Stomach (tissue), 9 donors: ENCODE measurements around the gene ERRFI1. TPM values are rescaled to one million over a fixed set of nuclear protein-coding genes. Genes with fewer than 3 reads are reported as not detected.

Source experiments
- DNase-seq, 2 donors: peaks; one replicate each; pipeline versions ENCODE4 v3.0.0 to v3.0.0-alpha.2; 2013 to 2019
- H3K27ac ChIP-seq, 5 donors: fragments of 200-600 bp in 4 of 5; sonication (generic) in 4 of 5; one replicate each; pipeline ENCODE4 v1.5.1; 2013 to 2019; ENCODE audit warnings: mild to moderate bottlenecking in 1 of 5, moderate library complexity in 1 of 5
- H3K27me3 ChIP-seq, 3 donors: fragments of 200-600 bp; sonication (generic); one replicate each; pipeline ENCODE4 v1.5.1; 2017 to 2019; ENCODE audit warnings: mixed run types in 1 of 3
- H3K36me3 ChIP-seq, 4 donors: fragments of 200-600 bp; sonication (generic); 1 replicate in 3 of 4; 2 replicates in 1 of 4; pipeline ENCODE4 v1.5.1; 2016 to 2019
- H3K4me1 ChIP-seq, 4 donors: fragments of 200-600 bp; sonication (generic); one replicate each; pipeline ENCODE4 v1.5.1; 2016 to 2019
- H3K4me3 ChIP-seq, 4 donors: fragments of 200-600 bp; sonication (generic) in 3 of 4; one replicate each; pipeline ENCODE4 v1.5.1; 2016 to 2019; ENCODE audit warnings: mild to moderate bottlenecking in 1 of 4
- H3K9me3 ChIP-seq, 4 donors: fragments of 200-600 bp; sonication (generic); one replicate each; pipeline ENCODE4 v1.5.1; 2016 to 2019
- CTCF ChIP-seq, 7 experiments: fragments of 450-650 bp in 4 of 7; fragments of 200-600 bp in 3 of 7; sonication (generic) in 3 of 7; IDR thresholded peaks; one replicate each; pipeline ENCODE4 v1.5.1; 2016 to 2019; ENCODE audit warnings: antibody characterized with exemption in 7 of 7, control low read depth in 2 of 7, mild to moderate bottlenecking in 1 of 7
- EP300 ChIP-seq: sonication (generic); formaldehyde crosslinking; IDR thresholded peaks from one replicate; pipeline ENCODE4 v1.6.1; 2017; ENCODE audit warnings: antibody characterized with exemption
- POLR2A ChIP-seq, 4 donors: fragments of 450-650 bp; IDR thresholded peaks; one replicate each; pipeline ENCODE4 v1.6.1; 2016; ENCODE audit warnings: antibody characterized with exemption in 4 of 4, control low read depth in 2 of 4, mild to moderate bottlenecking in 1 of 4, moderate library complexity in 1 of 4
- POLR2AphosphoS5 ChIP-seq, 3 donors: sonication (generic); formaldehyde crosslinking; IDR thresholded peaks; one replicate each; pipeline ENCODE4 v1.6.1; 2016; ENCODE audit warnings: antibody characterized with exemption in 3 of 3
- WGBS, 5 donors: extraction: QIAGEN DNeasy Blood & Tissue Kit in 3 of 5; methylation state at CpG; one replicate each; pipeline versions ENCODE4 v1.1.5 to v1.1.7; 2013 to 2018; 5-methylcytosine and 5-hydroxymethylcytosine counted together
- intact Hi-C: fragments of 100-400 bp; cut with DNase I; formaldehyde crosslinking; loops from one replicate; pipeline ENCODE4 v1.15.1; 2023; ENCODE audit warnings: low total_unique reads
- polyA plus RNA-seq, 3 donors: library from polyadenylated mRNA; stranded (reverse); fragments of 200-250 nt; gene quantifications; one replicate each; pipeline ENCODE4 v1.2.3, GENCODE V29; 2013
- total RNA-seq, 5 donors: library from RNA; depleted of rRNA; stranded (reverse); fragments of >200 nt; gene quantifications; one replicate each; pipeline versions ENCODE4 v1.1.0 to v1.2.3, GENCODE V29; 2014 to 2016
- donor health status: healthy with polysubstance abuse.
- donor health status: Bipolar disorder and iron deficiency.
- donor health status: healthy.

ERRFI1 gene
- total and polyA plus RNA-seq, 8 donors = 3.5 to 201 (median 58.5) TPM

DNA sequence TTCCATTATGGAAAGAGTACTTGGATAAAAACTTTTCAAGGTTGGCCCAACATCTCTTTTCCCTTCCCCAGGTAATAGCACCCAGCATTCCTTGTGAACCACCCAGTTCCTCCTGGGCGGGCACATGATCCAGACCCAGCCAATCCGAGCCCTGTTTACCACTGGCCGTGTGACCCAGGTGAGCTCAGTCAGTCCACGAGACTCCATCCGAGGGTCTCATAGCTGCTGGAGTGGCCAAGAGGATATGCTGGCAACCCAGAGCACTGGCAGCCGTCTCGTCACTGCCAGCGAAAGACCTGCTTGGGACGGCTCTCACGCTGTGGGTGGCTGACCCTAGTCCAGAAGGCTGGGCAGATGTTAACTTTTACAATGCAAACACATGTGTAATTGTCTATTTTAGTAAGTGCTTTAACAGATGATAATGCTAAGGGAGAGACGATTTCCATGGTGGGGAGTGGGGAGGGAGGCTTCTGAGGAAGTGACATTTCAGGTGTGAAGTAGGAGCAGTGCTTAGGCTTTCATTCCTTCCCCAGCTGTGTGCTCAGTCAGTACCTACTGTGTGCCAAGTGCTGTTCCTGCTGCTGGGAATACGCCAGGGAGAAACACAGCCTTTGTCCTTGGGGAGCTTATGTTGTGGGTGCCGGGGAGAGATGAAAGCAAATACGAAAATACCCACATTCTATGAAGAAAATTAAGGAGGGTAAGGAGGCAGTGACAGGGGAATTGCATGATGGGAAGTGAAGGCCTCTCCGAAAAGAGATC, 40.1 kb downstream of the ERRFI1 start:
- Histone ChIP-seq H3K4me1 (peaks cover 0 to 30% (median 14%) of the 10 kb centered on the region in 4 donors), H3K36me3 (peaks cover 32 to 61% (median 59%) of the 10 kb centered on the region in 4 donors), H3K9me3 (no peaks in the 10 kb centered on the region), H3K27me3 (no peaks in the 10 kb centered on the region), H3K27ac (no peak overlapping the region), H3K4me3 (no peak overlapping the region)
- 82 to 85% (median 83%) methylated on average over 15 of the region's 15 CpGs for WGBS, 5 donors
- intact Hi-C loops = no loop called here
- no peak for DNase-seq
- TF ChIP-seq CTCF (IDR thresholded peaks at IDR 0.05) (no peak), POLR2A (IDR thresholded peaks at IDR 0.05) (no peak), EP300 (no peak), POLR2AphosphoS5 (IDR thresholded peaks at IDR 0.05) (no peak)

- H3K4me3 ChIP-seq = no peak overlapping the region
- H3K27ac ChIP-seq = no peak overlapping the region
- no peaks in the 10 kb centered on the region for H3K9me3 ChIP-seq
- DNase-seq = no peak
- H3K4me1 ChIP-seq = peaks cover 0 to 29% (median 14%) of the 10 kb centered on the region in 4 donors
- 91 to 95% (median 92%) methylated on average over 15 of the region's 15 CpGs for WGBS, 5 donors
- peaks cover 34 to 73% (median 71%) of the 10 kb centered on the region in 4 donors for H3K36me3 ChIP-seq
- intact Hi-C loops = loop anchor here (5.0 kb wide), 1 partner anchor 332 kb away; the partner anchor contains the start of gene SLC45A1
- H3K27me3 ChIP-seq = no peaks in the 10 kb centered on the region
- TF ChIP-seq CTCF (IDR thresholded peaks at IDR 0.05) = no peak
- no peak for TF ChIP-seq POLR2AphosphoS5 (IDR thresholded peaks at IDR 0.05)
- TF ChIP-seq EP300 = no peak
- no peak for TF ChIP-seq POLR2A (IDR thresholded peaks at IDR 0.05)
Observed at GRCh38 chr1:7984811-7985210, 41.3 kb downstream of the ERRFI1 start.

DNA sequence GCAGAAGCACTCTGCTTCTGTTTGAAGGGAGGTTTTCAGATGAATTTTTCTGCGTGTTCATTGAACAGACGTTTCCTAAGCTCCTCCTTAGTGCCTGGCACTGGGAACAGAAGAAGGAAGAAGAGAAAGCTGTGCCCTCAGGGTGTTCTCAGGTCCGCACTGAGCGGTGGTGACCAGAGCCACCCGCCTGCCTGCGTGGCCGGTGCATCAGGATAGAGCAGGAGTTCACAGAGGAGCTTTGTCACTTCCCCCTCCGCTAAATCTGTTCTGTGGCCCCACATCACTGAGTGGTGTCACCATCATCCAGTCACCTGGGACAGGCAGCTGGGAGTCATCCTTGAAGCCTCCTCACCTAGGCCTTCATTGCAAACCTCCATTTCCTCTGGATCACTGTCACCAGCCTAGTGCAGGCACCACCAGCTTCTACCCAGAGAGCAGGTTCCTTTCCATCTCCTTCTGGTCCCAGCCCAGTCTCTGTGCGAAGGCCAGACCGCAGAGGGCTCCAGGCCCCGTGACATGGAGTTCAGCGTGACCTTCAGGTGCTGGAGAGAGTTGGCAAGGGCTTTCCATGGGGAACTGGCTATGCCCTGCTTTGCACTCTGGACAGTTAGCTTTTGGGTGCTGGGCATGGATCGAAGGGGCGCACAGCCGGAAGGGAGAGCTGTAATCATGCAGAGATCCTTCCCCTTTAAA, 42.9 kb downstream of the ERRFI1 start:
- Histone ChIP-seq H3K27me3 (no peaks in the 10 kb centered on the region), H3K4me3 (no peak overlapping the region), H3K9me3 (no peaks in the 10 kb centered on the region), H3K4me1 (peaks cover 0 to 14% (median 8%) of the 10 kb centered on the region in 4 donors), H3K27ac (no peak overlapping the region), H3K36me3 (peaks cover 48 to 87% (median 86%) of the 10 kb centered on the region in 4 donors)
- intact Hi-C loops = loop anchor here (5.0 kb wide), 1 partner anchor 334 kb away; the partner anchor contains the start of gene SLC45A1
- 90 to 96% (median 94%) methylated on average over 15 of the region's 15 CpGs for WGBS, 5 donors
- TF ChIP-seq CTCF (IDR thresholded peaks at IDR 0.05) = no peak
- no peak for DNase-seq

- Histone ChIP-seq H3K27ac (no peak overlapping the region), H3K4me1 (peaks cover 0 to 30% (median 14%) of the 10 kb centered on the region in 4 donors), H3K9me3 (no peaks in the 10 kb centered on the region), H3K36me3 (peaks cover 50 to 90% (median 88%) of the 10 kb centered on the region in 4 donors), H3K4me3 (no peak overlapping the region), H3K27me3 (no peaks in the 10 kb centered on the region)
- no peak for TF ChIP-seq EP300
- TF ChIP-seq POLR2AphosphoS5 (IDR thresholded peaks at IDR 0.05) = no peak
- TF ChIP-seq CTCF (IDR thresholded peaks at IDR 0.05) = no peak
- no peak for TF ChIP-seq POLR2A (IDR thresholded peaks at IDR 0.05)
- intact Hi-C loops = loop anchor here (5.0 kb wide), 1 partner anchor 336 kb away; the partner anchor contains the start of gene SLC45A1
- no peak for DNase-seq
- 81 to 89% (median 86%) methylated on average over 7 of the region's 7 CpGs for WGBS, 5 donors
Observed at GRCh38 chr1:7980984-7981383, 45.1 kb downstream of the ERRFI1 start.
